EH (cell line): ENCODE results near the gene KNDC1.

ENCODE experiments used
- DNase-seq: peaks from one replicate; pipeline ENCODE4 v3.0.0-alpha.2; 2015; ENCODE audit warnings: low read depth

The KNDC1 gene

GRCh38 chr10:133177380-133178157 is 17.6 kb downstream of the KNDC1 start:
- no peak for DNase-seq

GRCh38 chr10:133178357-133179127 is 18.5 kb downstream of the KNDC1 start:
- DNase-seq = no peak

DNA sequence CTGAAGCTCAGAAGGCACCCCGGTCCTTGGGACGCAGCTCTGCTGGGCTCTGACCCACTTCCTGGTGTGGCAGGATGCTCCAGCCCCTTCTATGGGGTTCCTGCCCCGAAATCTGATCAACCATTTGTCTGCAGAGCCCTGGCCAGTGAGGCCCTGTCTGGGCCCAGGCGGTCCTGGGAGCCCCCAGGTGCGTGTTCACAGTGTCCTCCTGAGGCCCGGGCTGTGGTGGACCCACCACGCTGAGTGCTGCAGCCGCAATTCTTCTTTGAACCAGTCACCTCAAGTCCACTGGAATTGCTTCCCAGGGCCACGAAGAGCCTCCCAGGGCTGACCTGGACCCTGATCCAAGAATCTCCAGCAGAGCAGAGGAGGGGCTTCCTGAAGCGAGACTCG is 19.1 kb downstream of the KNDC1 start:
- DNase-seq = no peak

DNA sequence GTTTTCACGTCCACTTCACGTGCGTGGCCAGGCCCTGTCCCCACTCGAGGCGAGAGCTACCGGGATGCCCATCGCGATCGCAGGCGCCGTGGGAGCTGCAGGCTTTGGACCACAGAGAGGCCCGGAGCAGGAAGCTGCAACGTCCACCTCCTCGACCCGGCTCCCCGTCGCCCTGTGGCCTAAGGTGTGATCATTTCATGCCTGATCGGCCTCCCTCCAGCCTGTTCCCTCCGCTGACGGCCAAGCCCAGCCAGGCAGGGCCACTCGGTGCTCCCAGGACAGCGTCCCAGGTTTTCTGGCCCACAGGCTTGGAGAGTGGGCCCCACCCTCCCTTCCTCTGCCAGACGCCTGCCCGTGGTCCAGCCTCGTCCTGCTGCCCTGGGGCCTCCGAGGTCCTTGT is 19.6 kb downstream of the KNDC1 start:
- no peak for DNase-seq

DNA sequence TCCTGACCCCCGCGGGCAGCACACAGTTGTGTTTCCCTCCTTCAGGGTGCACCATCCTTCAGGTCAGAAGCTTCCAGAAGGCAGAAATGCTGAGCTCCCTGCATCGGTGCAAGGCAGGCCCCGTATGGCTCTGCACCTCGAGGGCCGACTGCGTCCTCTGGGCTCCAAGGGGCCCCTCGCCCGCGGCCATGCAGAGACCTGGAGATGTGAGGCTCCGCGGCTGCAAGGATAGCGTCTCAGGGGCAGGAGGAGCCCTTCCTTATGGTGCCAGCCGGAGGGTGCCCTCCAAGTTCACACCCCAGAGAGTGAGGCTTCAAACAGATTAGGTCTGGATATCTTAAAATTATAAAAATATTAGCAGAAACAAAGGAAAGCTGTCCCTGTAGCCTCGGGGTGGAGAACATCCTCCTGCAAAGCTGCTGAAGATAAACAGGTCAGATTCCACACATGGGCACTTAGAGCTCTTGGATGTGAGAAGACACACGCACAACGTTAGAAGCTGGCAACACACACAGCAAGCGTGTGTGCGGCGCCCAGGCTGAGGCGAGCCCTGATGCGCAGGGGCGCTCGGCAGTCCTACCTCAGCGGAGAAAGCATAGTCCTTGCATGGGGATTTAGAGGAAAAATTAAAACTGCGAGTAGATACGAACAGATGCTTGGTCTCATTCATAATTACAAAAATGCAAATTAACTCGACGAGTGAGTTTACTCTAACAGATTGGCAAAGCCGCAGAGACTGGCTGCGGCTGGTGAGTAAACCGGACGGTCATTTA is 20.4 kb downstream of the KNDC1 start:
- DNase-seq = no peak

GRCh38 chr10:133180965-133181639 is 21.1 kb downstream of the KNDC1 start:
- no peak for DNase-seq

DNA sequence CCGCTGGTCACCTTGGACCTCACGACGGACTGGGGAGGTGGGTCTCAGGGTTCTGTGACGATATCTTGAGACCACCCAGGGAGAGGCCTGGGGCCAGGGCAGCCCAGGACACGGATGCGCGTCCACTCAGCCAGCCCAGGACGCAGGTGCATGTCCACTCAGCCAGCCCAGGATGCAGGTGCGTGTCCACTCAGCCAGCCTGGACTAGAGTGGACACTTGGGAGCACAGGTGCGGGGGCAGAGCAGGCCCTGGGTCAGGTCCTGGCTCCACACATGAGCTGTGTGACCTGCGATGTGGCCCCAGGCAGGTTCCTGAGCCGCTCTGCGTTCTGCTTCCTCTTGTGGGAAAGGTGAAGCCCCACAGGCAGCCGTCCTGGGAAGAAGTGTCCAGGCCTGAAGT is 22.2 kb downstream of the KNDC1 start:
- DNase-seq = no peak

DNA sequence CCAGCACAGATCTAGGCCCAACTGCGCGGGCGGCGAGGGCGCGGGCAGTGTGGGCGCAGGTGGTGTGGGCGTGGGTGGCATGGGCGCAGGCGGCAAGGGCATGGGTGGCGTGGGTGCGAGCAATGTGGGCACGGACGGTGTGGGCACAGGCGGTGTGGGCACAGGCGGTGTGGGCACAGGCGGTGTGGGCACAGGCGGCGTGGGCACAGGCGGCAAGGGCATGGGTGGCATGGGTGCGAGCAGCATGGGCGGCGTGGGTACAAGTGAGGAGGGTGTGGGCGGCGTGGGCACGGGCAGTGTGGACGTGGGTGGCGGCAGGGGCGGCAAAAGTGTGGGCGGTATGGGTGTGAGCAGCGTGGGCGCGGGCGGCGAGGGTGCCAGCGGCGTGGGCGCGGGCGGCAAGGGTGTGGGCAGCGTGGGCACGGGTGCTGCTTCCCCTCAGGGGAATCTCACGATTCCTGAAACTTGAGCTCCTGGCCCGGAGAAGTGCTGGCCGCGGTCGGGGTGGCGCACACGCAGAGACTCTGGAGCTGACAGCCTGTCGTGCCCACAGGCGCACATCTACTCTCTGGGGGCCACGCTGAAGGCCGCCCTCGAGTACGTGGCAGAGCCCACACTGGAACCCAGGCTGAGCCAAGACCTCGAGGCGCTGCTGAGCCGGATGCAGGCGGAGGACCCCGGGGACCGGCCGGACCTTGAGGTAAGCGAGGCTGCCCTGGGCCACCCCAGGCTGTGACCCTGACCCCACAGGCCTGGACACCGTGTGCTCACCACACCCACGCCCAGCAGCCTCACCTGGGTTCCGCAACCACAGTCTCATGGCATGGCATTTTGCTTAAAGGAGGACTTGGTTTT is 23.0 kb downstream of the KNDC1 start:
- DNase-seq = no peak

DNA sequence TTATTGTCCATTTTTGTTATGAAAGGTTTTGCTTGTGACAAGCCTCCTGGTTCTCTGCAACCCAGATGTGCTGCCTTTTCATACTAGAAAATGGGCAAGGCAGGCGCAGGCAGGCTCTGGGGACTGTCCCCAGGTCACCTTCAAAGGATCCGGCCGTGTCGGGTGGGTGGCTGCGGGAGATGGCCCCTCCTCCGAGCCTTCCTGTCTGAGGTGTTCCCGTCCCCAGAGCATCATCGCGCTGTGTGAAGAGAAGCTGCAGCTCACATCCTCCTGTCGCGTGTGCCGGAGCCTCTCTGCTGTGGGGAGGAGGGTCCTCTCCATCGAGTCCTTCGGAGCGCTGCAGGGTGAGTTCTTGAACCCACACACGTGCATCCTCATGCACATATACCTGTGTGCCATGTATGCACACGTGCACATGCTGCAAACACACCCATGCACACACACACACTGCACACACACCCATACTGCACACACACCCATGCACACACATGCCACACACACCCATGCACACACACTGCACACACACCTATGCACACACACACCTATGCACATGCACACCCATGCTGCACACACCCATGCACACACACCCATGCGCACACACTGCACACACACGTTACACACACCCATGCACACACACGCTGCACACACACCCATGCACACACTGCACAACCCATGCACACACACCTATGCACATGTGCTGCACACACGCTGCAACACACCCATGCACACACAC is 23.8 kb downstream of the KNDC1 start:
- DNase-seq = no peak

GRCh38 chr10:133184591-133185244 is 24.7 kb downstream of the KNDC1 start:
- DNase-seq = no peak

GRCh38 chr10:133185421-133185820 is 25.4 kb downstream of the KNDC1 start:
- no peak for DNase-seq

DNA sequence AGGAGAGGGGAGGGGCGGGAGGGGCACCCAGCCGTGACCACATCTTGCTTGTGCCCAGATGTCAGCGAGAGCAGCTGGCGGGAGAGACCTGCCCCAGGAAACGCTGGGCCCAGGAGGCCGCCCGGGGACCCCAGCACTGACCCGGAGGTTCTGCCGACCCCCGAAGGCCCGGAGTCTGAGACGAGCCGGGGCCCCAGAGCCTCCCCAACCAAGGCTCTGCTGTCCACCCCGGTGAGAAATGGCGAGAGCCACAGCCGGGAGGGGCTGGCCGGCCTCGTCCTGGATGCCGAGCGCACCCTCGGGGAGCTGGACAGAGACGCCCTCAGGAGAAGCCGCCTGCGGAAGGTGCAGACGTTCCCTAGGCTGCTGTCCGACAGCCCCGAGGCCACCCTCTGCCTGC is 25.9 kb downstream of the KNDC1 start:
- no peak for DNase-seq

GRCh38 chr10:133186416-133187090 is 26.5 kb downstream of the KNDC1 start:
- no peak for DNase-seq

GRCh38 chr10:133187091-133187905 is 27.3 kb downstream of the KNDC1 start:
- no peak for DNase-seq

GRCh38 chr10:133187906-133188681 is 28.1 kb downstream of the KNDC1 start:
- DNase-seq = no peak

GRCh38 chr10:133189256-133189655 is 29.2 kb downstream of the KNDC1 start:
- no peak for DNase-seq

- no peak for DNase-seq
Measured at GRCh38 chr10:133189726-133190125, 29.7 kb downstream of the KNDC1 start.

GRCh38 chr10:133190225-133190624 is 30.2 kb downstream of the KNDC1 start:
- no peak for DNase-seq
